Colonic mucosa (tissue), 4 donors: ENCODE data around the gene INSL6. TPM values are rescaled to one million over a fixed set of nuclear protein-coding genes. Genes with fewer than 3 reads are reported as not detected.

Experiments used
- DNase-seq: peaks from one replicate; pipeline ENCODE4 v3.0.0-alpha.2; 2020
- H3K27ac ChIP-seq: fragments of 200-600 bp; one replicate; pipeline ENCODE4 v1.8.0; 2021
- H3K27me3 ChIP-seq: fragments of 200-600 bp; one replicate; pipeline ENCODE4 v1.8.0; 2021
- H3K36me3 ChIP-seq: fragments of 200-600 bp; one replicate; pipeline ENCODE4 v1.8.0; 2021
- H3K4me1 ChIP-seq: fragments of 200-600 bp; one replicate; pipeline ENCODE4 v1.8.0; 2021; ENCODE audit warnings: mild to moderate bottlenecking
- H3K4me3 ChIP-seq: fragments of 200-600 bp; one replicate; pipeline ENCODE4 v1.8.0; 2021
- H3K9ac ChIP-seq, 2 donors: one replicate each; pipeline ENCODE4 v1.7.0; 2013; ENCODE audit warnings: control low read depth in 2 of 2, low read depth in 2 of 2, low read length in 2 of 2
- H3K9me3 ChIP-seq: fragments of 200-600 bp; one replicate; pipeline ENCODE4 v1.8.0; 2021
- CTCF ChIP-seq: fragments of 200-600 bp; IDR thresholded peaks from one replicate; pipeline ENCODE4 v1.8.0; 2022; ENCODE audit warnings: antibody characterized with exemption, mild to moderate bottlenecking
- intact Hi-C: fragments of 100-400 bp; cut with DNase I; formaldehyde crosslinking; loops from one replicate; pipeline ENCODE4 v1.14.1; 2022
- total RNA-seq, 2 donors: library from RNA; stranded (reverse); fragmentation: NEBNext Ultra II Directional in 1 of 2; extraction: Animal tissue kit (Norgen Biotek cat#: 25700) in 1 of 2; gene quantifications; one replicate each; pipeline ENCODE4 v1.2.1, GENCODE V29; 2021
- donor health status: healthy.
- donor health status: DM: no; HTN: no; CAD: no.
- donor health status: DM: no; HTN: no; CAD: no.

The INSL6 gene
- total RNA-seq, 2 donors from 2014 or later = not detected

- no peak for TF ChIP-seq CTCF
- H3K27me3 ChIP-seq = no peaks in the 10 kb centered on the region
- no peaks in the 10 kb centered on the region for H3K9me3 ChIP-seq
- no peak overlapping the region for H3K27ac ChIP-seq
- no peak overlapping the region for H3K4me3 ChIP-seq
- DNase-seq = no peak
- no peaks in the 10 kb centered on the region for H3K36me3 ChIP-seq
- H3K9ac ChIP-seq = no peak overlapping the region
- no peaks in the 10 kb centered on the region for H3K4me1 ChIP-seq
- intact Hi-C loops = no loop called here
These were observed 7.2 kb downstream of the INSL6 start for GRCh38 chr9:5178126-5178805.

- no peaks in the 10 kb centered on the region for H3K36me3 ChIP-seq
- no peaks in the 10 kb centered on the region for H3K27me3 ChIP-seq
- no peak for TF ChIP-seq CTCF
- DNase-seq = no peak
- H3K4me1 ChIP-seq = no peaks in the 10 kb centered on the region
- intact Hi-C loops = no loop called here
- H3K9me3 ChIP-seq = no peaks in the 10 kb centered on the region
- no peak overlapping the region for H3K4me3 ChIP-seq
- no peak overlapping the region for H3K27ac ChIP-seq
- no peak overlapping the region for H3K9ac ChIP-seq
These were observed 39.2 kb downstream of the INSL6 start for GRCh38 chr9:5146241-5146640.

GRCh38 chr9:5144217-5144616 is 41.2 kb downstream of the INSL6 start:
- no peaks in the 10 kb centered on the region for H3K36me3 ChIP-seq

GRCh38 chr9:5140151-5140550 is 45.3 kb downstream of the INSL6 start:
- Histone ChIP-seq H3K4me1 (no peaks in the 10 kb centered on the region), H3K9me3 (no peaks in the 10 kb centered on the region), H3K27me3 (no peaks in the 10 kb centered on the region), H3K4me3 (no peak overlapping the region), H3K36me3 (no peaks in the 10 kb centered on the region), H3K9ac (no peak overlapping the region), H3K27ac (no peak overlapping the region)
- DNase-seq = no peak
- TF ChIP-seq CTCF = no peak
- intact Hi-C loops = no loop called here

More at GRCh38 chr9:5144217-5144616, 41.2 kb downstream of the INSL6 start:
- Histone ChIP-seq H3K9ac (no peak overlapping the region), H3K9me3 (no peaks in the 10 kb centered on the region), H3K4me1 (no peaks in the 10 kb centered on the region), H3K27me3 (no peaks in the 10 kb centered on the region), H3K4me3 (no peak overlapping the region), H3K27ac (no peak overlapping the region)
- no peak for DNase-seq
- no peak for TF ChIP-seq CTCF
- intact Hi-C loops = no loop called here

GRCh38 chr9:5122516-5122915 is 62.9 kb downstream of the INSL6 start:
- Histone ChIP-seq H3K27ac (no peak overlapping the region), H3K4me3 (no peak overlapping the region), H3K4me1 (no peaks in the 10 kb centered on the region), H3K36me3 (peaks cover 21% of the 10 kb centered on the region), H3K27me3 (no peaks in the 10 kb centered on the region), H3K9me3 (no peaks in the 10 kb centered on the region), H3K9ac (no peak overlapping the region)
- TF ChIP-seq CTCF = no peak
- intact Hi-C loops = no loop called here
- no peak for DNase-seq
